ENCODE data around the gene PTN.

GRCh38 chr7:137316648-137317353 is 26.7 kb downstream of the PTN start:
- no peak for TF ChIP-seq EZH2phosphoT487 (IDR thresholded peaks at IDR 0.05; ENCODE audit: low read length)
- TF ChIP-seq CTCF (IDR thresholded peaks at IDR 0.05; ENCODE audit: low read length), result no peak
- no peak for TF ChIP-seq EZH2 (optimal IDR thresholded peaks at IDR 0.05; ENCODE audit: low read depth, low read length)
